Renal cortical epithelial cell (primary cell): ENCODE data around the gene PTPMT1. TPM values are rescaled to one million over a fixed set of nuclear protein-coding genes. Genes with fewer than 3 reads are reported as not detected.

Source experiments
- DNase-seq: peaks from one replicate; pipeline ENCODE4 v3.0.0-alpha.2; 2011; ENCODE audit warnings: low read depth
- total RNA-seq: library from RNA; depleted of rRNA; stranded (reverse); fragments of >200 nt; gene quantifications from 2 replicates; pipeline ENCODE4 v1.2.3, GENCODE V29; 2014

The PTPMT1 gene
- total RNA-seq, 1 donor from 2014 or later: 94.0 TPM

GRCh38 chr11:47607380-47607779, 42.0 kb downstream of the PTPMT1 start:
- DNase-seq: peak; percentile 63

- no peak for DNase-seq
These were observed 44.3 kb downstream of the PTPMT1 start for GRCh38 chr11:47609675-47610074.

GRCh38 chr11:47611348-47611794, 46.0 kb downstream of the PTPMT1 start:
- DNase-seq: no peak

- no peak for DNase-seq
These were observed 49.9 kb downstream of the PTPMT1 start for GRCh38 chr11:47615249-47615648.

- peak; percentile 63 for DNase-seq
These were observed 51.5 kb downstream of the PTPMT1 start for GRCh38 chr11:47616726-47617416.

- peak; percentile 44 for DNase-seq
These were observed 52.0 kb downstream of the PTPMT1 start for GRCh38 chr11:47617417-47617809.

- DNase-seq: no peak
These were observed 55.5 kb downstream of the PTPMT1 start for GRCh38 chr11:47620836-47621378.

Other genes with a start within 250 kb of the PTPMT1 start
- not detected in 2 replicates for gene MYBPC3, start 212.9 kb upstream of the PTPMT1 start, total RNA-seq
- gene SPI1, start 187.1 kb upstream of the PTPMT1 start, total RNA-seq: not detected in 2 replicates
- 51.9 and 140 TPM in 2 replicates for gene SLC39A13, start 157.0 kb upstream of the PTPMT1 start, total RNA-seq
- 169 and 186 TPM in 2 replicates for gene PSMC3, start 139.2 kb upstream of the PTPMT1 start, total RNA-seq
- 0.10 and 0.17 TPM in 2 replicates for gene RAPSN, start 116.5 kb upstream of the PTPMT1 start, total RNA-seq
- gene CELF1, start 12.5 kb upstream of the PTPMT1 start, total RNA-seq: 76.8 and 137 TPM in 2 replicates
- 28.1 and 31.7 TPM in 2 replicates for gene KBTBD4, start 13.4 kb downstream of the PTPMT1 start, total RNA-seq
- gene NDUFS3, start 13.5 kb downstream of the PTPMT1 start, total RNA-seq: 61.1 and 64.7 TPM in 2 replicates
- not detected in 2 replicates for gene FAM180B, start 21.1 kb downstream of the PTPMT1 start, total RNA-seq
- gene C1QTNF4, start 28.8 kb downstream of the PTPMT1 start, total RNA-seq: not detected in 2 replicates
- gene MTCH2, start 77.0 kb downstream of the PTPMT1 start, total RNA-seq: 104 and 109 TPM in 2 replicates
- 0.17 and 2.1 TPM in 2 replicates for gene AGBL2, start 149.8 kb downstream of the PTPMT1 start, total RNA-seq
- 35.8 and 50.6 TPM in 2 replicates for gene FNBP4, start 201.7 kb downstream of the PTPMT1 start, total RNA-seq